OCI-LY3 (cell line): ENCODE results near the gene PSMD11.

Source experiments
- H2AFZ ChIP-seq: fragments of 200-600, 300-600 bp; shearing (Covaris generic); 2 replicates; pipeline ENCODE4 v1.6.0; 2014; ENCODE audit warnings: antibody characterized with exemption, low read depth, low read length
- H3K27ac ChIP-seq: fragments of 200-600, 300-600 bp; sonication (generic); 2 replicates; pipeline ENCODE4 v1.5.1; 2014; ENCODE audit warnings: mild to moderate bottlenecking, low read length, moderate library complexity, mixed read lengths
- H3K27me3 ChIP-seq: fragments of 200-600, 300-600 bp; sonication (generic); 2 replicates; pipeline ENCODE4 v1.6.1; 2014; ENCODE audit warnings: low read depth, low read length, mixed read lengths
- H3K36me3 ChIP-seq: fragments of 200-600, 300-600 bp; sonication (generic); replicated peaks from 2 replicates; pipeline ENCODE3; 2014; ENCODE audit warnings: low read depth, low read length, mixed read lengths
- H3K4me1 ChIP-seq: fragments of 300-600, 200-600 bp; sonication (generic); 2 replicates; pipeline ENCODE4 v1.6.1; 2014; ENCODE audit warnings: low read length, mixed read lengths
- H3K4me2 ChIP-seq: fragments of 200-600, 300-600 bp; sonication (generic); 2 replicates; pipeline ENCODE4 v1.6.1; 2014; ENCODE audit warnings: low read length, mixed read lengths
- H3K4me3 ChIP-seq: fragments of 300-600, 200-600 bp; sonication (generic); 2 replicates; pipeline ENCODE4 v1.5.1; 2014; ENCODE audit warnings: antibody characterized with exemption, mild to moderate bottlenecking, low read length, moderate library complexity
- H3K79me2 ChIP-seq: fragments of 300-600, 200-600 bp; shearing (Covaris generic); 2 replicates; pipeline ENCODE4 v1.6.1; 2014; ENCODE audit warnings: mild to moderate bottlenecking, low read length, mixed read lengths
- H3K9ac ChIP-seq: fragments of 300-600, 200-600 bp; shearing (Covaris generic); 2 replicates; pipeline ENCODE4 v1.6.0; 2014; ENCODE audit warnings: mild to moderate bottlenecking, low read length, moderate library complexity
- H3K9me3 ChIP-seq: fragments of 200-600, 300-600 bp; shearing (Covaris generic); 2 replicates; pipeline ENCODE4 v1.6.1; 2014; ENCODE audit warnings: low read length, mixed read lengths; ENCODE audit not compliant: insufficient read depth
- H4K20me1 ChIP-seq: fragments of 200-600, 300-600 bp; sonication (generic); 2 replicates; pipeline ENCODE4 v1.6.1; 2016; ENCODE audit warnings: low read length, mixed read lengths; ENCODE audit not compliant: insufficient read depth
- CTCF ChIP-seq: fragments of 200-600, 300-600 bp; sonication (generic); IDR thresholded peaks from 2 replicates; pipeline ENCODE4 v1.5.1; 2014; ENCODE audit warnings: antibody characterized with exemption, low read length, low read depth
- EZH2phosphoT487 ChIP-seq: fragments of 200-600 bp; shearing (Covaris generic); IDR thresholded peaks from 2 replicates; pipeline ENCODE4 v1.6.1; 2018; ENCODE audit warnings: antibody characterized with exemption, mixed run types, low read depth

The PSMD11 gene

GRCh38 chr17:32470405-32471167 lies 26.3 kb downstream of the PSMD11 start:
- H3K4me3 ChIP-seq: no peak overlapping the region
- no peak overlapping the region for H2AFZ ChIP-seq
- H3K9me3 ChIP-seq: no peaks in the 10 kb centered on the region
- no peak overlapping the region for H3K4me2 ChIP-seq
- H3K79me2 ChIP-seq: peaks cover 18% of the 10 kb centered on the region
- no peak overlapping the region for H3K9ac ChIP-seq
- no peak overlapping the region for H3K27ac ChIP-seq
- TF ChIP-seq EZH2phosphoT487 (no peak), CTCF (no peak)
- peaks cover 61% of the 10 kb centered on the region for H3K36me3 ChIP-seq
- H3K27me3 ChIP-seq: no peaks in the 10 kb centered on the region
- 0 out of 2 replicates have a peak, but pooled peaks cover 3% of the 10 kb centered on the region for H4K20me1 ChIP-seq
- H3K4me1 ChIP-seq: no peaks in the 10 kb centered on the region

- Histone ChIP-seq H2AFZ (no peak overlapping the region), H4K20me1 (0 out of 2 replicates have a peak, but pooled peaks cover 3% of the 10 kb centered on the region), H3K9ac (no peak overlapping the region), H3K27ac (no peak overlapping the region), H3K27me3 (no peaks in the 10 kb centered on the region), H3K4me2 (no peak overlapping the region), H3K36me3 (peaks cover 64% of the 10 kb centered on the region), H3K4me1 (no peaks in the 10 kb centered on the region), H3K4me3 (no peak overlapping the region), H3K9me3 (no peaks in the 10 kb centered on the region), H3K79me2 (peaks cover 18% of the 10 kb centered on the region)
- TF ChIP-seq CTCF: no peak
- TF ChIP-seq EZH2phosphoT487: no peak
These were observed 27.3 kb downstream of the PSMD11 start for GRCh38 chr17:32471652-32472051.

GRCh38 chr17:32475258-32475657 lies 30.9 kb downstream of the PSMD11 start:
- Histone ChIP-seq H2AFZ (no peak overlapping the region), H3K9me3 (no peaks in the 10 kb centered on the region), H3K27me3 (no peaks in the 10 kb centered on the region), H3K4me2 (no peak overlapping the region), H3K36me3 (peaks cover 76% of the 10 kb centered on the region), H3K9ac (no peak overlapping the region), H3K4me3 (no peak overlapping the region), H4K20me1 (0 out of 2 replicates have a peak, but pooled peaks cover 3% of the 10 kb centered on the region), H3K4me1 (no peaks in the 10 kb centered on the region), H3K27ac (no peak overlapping the region), H3K79me2 (no peaks in the 10 kb centered on the region; the same call in 1 of the 2 replicates)
- TF ChIP-seq CTCF (no peak), EZH2phosphoT487 (no peak)

GRCh38 chr17:32477220-32477619 lies 32.9 kb downstream of the PSMD11 start:
- no peak overlapping the region for H3K4me2 ChIP-seq
- H3K27me3 ChIP-seq: no peaks in the 10 kb centered on the region
- no peaks in the 10 kb centered on the region for H3K9me3 ChIP-seq
- no peak overlapping the region for H3K4me3 ChIP-seq
- H4K20me1 ChIP-seq: 0 out of 2 replicates have a peak, but pooled peaks cover 3% of the 10 kb centered on the region
- no peaks in the 10 kb centered on the region for H3K79me2 ChIP-seq
- peaks cover 70% of the 10 kb centered on the region for H3K36me3 ChIP-seq
- H3K4me1 ChIP-seq: peaks cover 13% of the 10 kb centered on the region
- TF ChIP-seq EZH2phosphoT487: no peak
- no peak overlapping the region for H3K9ac ChIP-seq
- H2AFZ ChIP-seq: no peak overlapping the region
- H3K27ac ChIP-seq: no peak overlapping the region
